CD4-positive, alpha-beta T cell treated with Interleukin-10 for 1 hour (primary cell): Measurements from ENCODE around the gene LRRC71.

Experiments used
- DNase-seq: peaks from one replicate; pipeline ENCODE4 v3.0.0-alpha.2; 2020

Gene LRRC71

GRCh38 chr1:156953571-156953970 lies 33.1 kb downstream of the LRRC71 start:
- no peak for DNase-seq

- DNase-seq: no peak
Measured at GRCh38 chr1:156956333-156956732, 35.9 kb downstream of the LRRC71 start.

- DNase-seq: no peak
Measured at GRCh38 chr1:156957634-156958033, 37.2 kb downstream of the LRRC71 start.

- DNase-seq: no peak
Measured at GRCh38 chr1:156958247-156958714, 37.8 kb downstream of the LRRC71 start.

- DNase-seq: no peak
Measured at GRCh38 chr1:156959414-156959813, 39.0 kb downstream of the LRRC71 start.

- DNase-seq: no peak
Measured at GRCh38 chr1:156959925-156960324, 39.5 kb downstream of the LRRC71 start.

- peak; percentile 51 for DNase-seq
Measured at GRCh38 chr1:156961709-156962108, 41.3 kb downstream of the LRRC71 start.

- DNase-seq: peak; percentile 48
Measured at GRCh38 chr1:156963621-156964020, 43.2 kb downstream of the LRRC71 start.

- DNase-seq: no peak
Measured at GRCh38 chr1:156964441-156964840, 44.0 kb downstream of the LRRC71 start.

- DNase-seq: no peak
Measured at GRCh38 chr1:156969496-156969895, 49.1 kb downstream of the LRRC71 start.

- peak; percentile 21 for DNase-seq
Measured at GRCh38 chr1:156970017-156970416, 49.6 kb downstream of the LRRC71 start.

- DNase-seq: no peak
Measured at GRCh38 chr1:156973417-156973816, 53.0 kb downstream of the LRRC71 start.

- DNase-seq: no peak
Measured at GRCh38 chr1:156975084-156975483, 54.7 kb downstream of the LRRC71 start.

- no peak for DNase-seq
Measured at GRCh38 chr1:156980551-156980950, 60.1 kb downstream of the LRRC71 start.
